Globus pallidus (tissue), 1 donor: ENCODE results near the gene TSNAXIP1.
"Not testable (repeated sequence)": the region's sequence is repeated elsewhere in the genome, so short reads cannot be mapped to it uniquely, and the experiment has no call there.

Experiments used
- DNase-seq: peaks from one replicate; pipeline ENCODE4 v3.0.0-alpha.2; 2015; ENCODE audit warnings: low spot score

The TSNAXIP1 gene

GRCh38 chr16:67862623-67863583 is 56.2 kb downstream of the TSNAXIP1 start:
- DNase-seq = no peak

- not testable (repeated sequence) for DNase-seq
Measured at GRCh38 chr16:67864044-67864443, 57.4 kb downstream of the TSNAXIP1 start.

GRCh38 chr16:67864594-67864993 is 57.9 kb downstream of the TSNAXIP1 start:
- DNase-seq = no peak

DNA sequence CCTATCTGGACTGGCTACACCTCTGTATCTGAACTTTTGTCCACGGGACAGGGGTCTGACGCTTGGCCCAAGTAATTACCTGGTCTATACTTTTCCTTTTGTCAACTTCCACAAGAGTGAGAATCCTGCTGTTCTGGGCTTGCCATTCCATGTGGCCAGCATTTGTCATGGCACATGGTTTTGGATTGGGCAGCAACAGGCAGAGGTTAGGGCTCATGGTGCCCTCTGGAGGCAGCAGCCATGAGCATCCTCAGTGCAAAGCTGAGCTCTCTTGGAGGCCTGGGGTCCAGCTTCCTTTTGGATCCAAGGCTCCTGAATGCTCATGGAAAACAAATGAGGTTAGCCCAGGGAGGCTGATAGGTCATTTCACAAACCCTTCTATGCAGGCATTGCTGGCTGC is 58.6 kb downstream of the TSNAXIP1 start:
- no peak for DNase-seq

- no peak for DNase-seq
Measured at GRCh38 chr16:67868290-67868689, 61.6 kb downstream of the TSNAXIP1 start.

DNA sequence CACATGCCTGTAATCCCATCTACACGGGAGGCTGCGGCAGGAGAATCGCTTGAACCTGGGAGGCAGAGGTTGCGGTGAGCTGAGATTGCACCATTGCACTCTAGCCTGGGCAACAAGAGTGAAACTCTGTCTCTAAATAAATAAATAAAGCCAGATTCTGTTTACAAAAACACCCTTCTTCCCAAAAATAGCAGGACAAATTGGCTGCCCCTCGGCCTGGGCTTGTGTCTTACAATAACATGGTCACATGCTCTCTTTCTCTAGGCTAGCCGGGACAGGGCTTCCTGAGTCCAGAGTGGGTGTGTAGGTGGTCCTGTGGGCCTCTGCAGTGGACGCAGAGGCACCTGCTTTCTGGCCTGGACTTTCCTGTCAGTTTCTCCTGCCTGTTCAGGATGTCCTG is 63.0 kb downstream of the TSNAXIP1 start:
- no peak for DNase-seq

GRCh38 chr16:67871256-67871655 is 64.6 kb downstream of the TSNAXIP1 start:
- DNase-seq = no peak

DNA sequence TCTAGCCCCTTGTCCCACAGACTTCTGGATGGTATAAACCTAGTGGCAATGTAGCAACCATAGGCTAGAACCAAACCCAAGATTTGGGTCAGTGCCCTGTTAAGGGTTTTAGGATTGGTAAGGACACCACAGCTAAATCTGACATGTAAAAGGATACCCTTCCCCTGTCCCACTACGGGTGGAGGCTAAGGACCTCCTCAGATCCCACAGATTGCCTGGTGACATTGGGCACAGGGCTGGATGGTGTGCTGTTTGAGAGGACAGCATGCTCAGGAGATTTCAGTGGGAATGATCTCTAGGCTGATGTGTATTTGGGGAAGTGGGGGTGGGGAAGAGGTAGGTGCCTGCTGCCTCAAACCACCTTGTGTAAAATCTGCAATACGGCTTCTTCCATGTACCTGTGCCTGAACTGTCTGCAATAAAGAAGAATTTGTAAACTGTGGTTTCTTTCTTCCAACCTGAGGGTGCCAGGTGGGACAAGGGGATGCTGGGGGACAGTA is 65.5 kb downstream of the TSNAXIP1 start:
- DNase-seq = no peak

DNA sequence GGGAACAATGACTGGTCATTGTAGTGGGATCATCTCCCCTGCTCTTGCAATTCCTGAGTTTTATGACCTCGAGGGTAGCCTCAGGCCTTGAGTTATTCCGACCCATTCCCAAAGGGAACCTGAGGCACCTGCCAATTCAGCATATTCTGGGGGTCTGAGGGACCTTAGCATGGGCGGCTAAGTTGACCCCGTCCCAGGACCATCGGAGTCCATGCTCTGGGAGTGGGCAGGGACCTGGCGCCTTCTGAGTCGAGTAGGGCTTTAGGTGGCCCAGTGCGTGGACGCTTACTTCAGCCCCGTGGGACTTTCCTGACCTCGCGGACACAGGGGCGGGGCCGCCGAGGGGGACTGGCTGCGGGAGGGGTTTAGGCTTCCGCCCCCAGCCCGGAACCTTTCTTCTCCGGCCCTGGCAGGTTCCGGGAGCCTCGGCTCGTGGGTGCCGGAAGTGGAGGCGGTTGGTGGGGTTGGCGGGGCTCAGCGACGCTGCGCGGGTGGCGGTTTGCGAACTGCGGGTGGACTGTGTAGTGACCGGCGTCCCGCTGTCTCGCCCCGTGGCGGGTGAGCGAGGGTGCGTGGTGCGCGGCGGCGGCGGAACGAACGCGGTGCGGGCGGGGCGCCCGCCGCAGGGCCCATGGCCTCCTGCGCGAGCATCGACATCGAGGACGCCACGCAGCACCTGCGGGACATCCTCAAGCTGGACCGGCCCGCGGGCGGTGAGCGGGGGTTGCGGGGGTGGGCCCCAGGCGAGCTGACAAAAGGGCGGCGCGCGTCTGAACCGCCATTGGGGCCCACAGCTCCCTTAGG is 66.1 kb downstream of the TSNAXIP1 start, which contains the start of gene EDC4:
TSS of gene EDC4 (plus strand) at position 422 of the 804 bp plus-strand sequence. CDS start at position 632, 210 bp downstream.
- DNase-seq = peak; percentile 74

GRCh38 chr16:67873435-67874370 is 67.0 kb downstream of the TSNAXIP1 start:
- DNase-seq = no peak

DNA sequence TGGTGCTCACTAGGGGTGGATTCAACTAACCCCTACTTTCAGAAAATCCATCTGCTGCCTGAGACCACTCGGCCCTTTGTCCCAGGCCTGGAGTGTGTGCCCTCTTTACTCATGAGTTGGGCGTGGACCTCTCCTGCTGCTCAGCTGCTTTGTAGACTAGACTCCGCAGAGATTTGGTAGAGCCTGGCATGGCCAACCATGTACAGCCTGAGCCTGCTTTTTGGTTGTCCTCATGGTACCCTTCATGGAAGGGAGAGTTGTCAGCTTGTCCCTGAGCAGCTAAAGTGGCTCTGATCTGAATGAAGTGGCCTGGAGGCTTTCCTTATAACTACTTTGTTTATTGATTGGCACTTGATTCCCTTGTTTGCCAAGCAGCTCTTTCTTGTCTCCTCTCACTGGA is 67.7 kb downstream of the TSNAXIP1 start:
- DNase-seq = no peak

DNA sequence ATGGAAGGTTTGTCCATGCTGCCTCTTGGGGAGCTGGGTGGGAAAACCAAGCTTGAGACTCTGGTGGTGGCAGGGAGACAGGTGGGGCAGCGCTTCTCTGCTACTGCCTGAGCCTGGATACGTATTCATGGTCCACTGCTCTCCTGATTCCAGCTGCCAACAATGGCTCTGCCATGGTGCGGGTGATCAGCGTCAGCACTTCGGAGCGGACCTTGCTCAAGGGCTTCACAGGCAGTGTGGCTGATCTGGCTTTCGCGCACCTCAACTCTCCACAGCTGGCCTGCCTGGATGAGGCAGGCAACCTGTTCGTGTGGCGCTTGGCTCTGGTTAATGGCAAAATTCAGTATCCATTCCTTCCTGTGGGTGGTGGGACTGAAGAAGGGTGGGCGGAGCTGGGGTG is 70.4 kb downstream of the TSNAXIP1 start:
- DNase-seq = no peak
